Liver (tissue), 9 donors: Measurements from ENCODE around the gene PLEKHF1. TPM values are rescaled to one million over a fixed set of nuclear protein-coding genes. Genes with fewer than 3 reads are reported as not detected.

Experiments used
- DNase-seq: peaks from one replicate; pipeline ENCODE4 v3.0.0-alpha.2; 2017; ENCODE audit warnings: low spot score
- H3K27ac ChIP-seq, 2 donors: one replicate each; pipeline ENCODE4 v1.7.0; 2013; ENCODE audit warnings: inconsistent platforms in 2 of 2, low read length in 2 of 2, control low read depth in 1 of 2, low read depth in 1 of 2, mild to moderate bottlenecking in 1 of 2
- H3K27me3 ChIP-seq, 4 donors: one replicate each; pipeline versions ENCODE4 v1.6.1 to v1.7.0; 2013; ENCODE audit warnings: low read length in 3 of 4, inconsistent platforms in 1 of 4, mild to moderate bottlenecking in 1 of 4, moderate library complexity in 1 of 4; ENCODE audit not compliant: control insufficient read depth in 4 of 4, insufficient read depth in 4 of 4
- H3K36me3 ChIP-seq, 4 donors: one replicate each; pipeline versions ENCODE4 v1.6.1 to v1.7.0; 2013; ENCODE audit warnings: low read length in 3 of 4, mild to moderate bottlenecking in 3 of 4, low read depth in 1 of 4, moderate library complexity in 1 of 4; ENCODE audit not compliant: control insufficient read depth in 4 of 4, insufficient read depth in 3 of 4
- H3K4me1 ChIP-seq, 4 donors: one replicate each; pipeline versions ENCODE4 v1.6.1 to v1.7.0; 2013; ENCODE audit warnings: low read length in 3 of 4, mild to moderate bottlenecking in 3 of 4, moderate library complexity in 1 of 4; ENCODE audit not compliant: control insufficient read depth in 4 of 4, insufficient read depth in 4 of 4
- H3K4me3 ChIP-seq, 3 donors: one replicate each; pipeline versions ENCODE4 v1.6.1 to v1.7.0; 2013; ENCODE audit warnings: low read length in 3 of 3, control low read depth in 1 of 3, low read depth in 1 of 3, mild to moderate bottlenecking in 1 of 3
- H3K9ac ChIP-seq, 2 donors: one replicate each; pipeline ENCODE4 v1.7.0; 2013; ENCODE audit warnings: low read length in 2 of 2, mild to moderate bottlenecking in 2 of 2, moderate library complexity in 2 of 2, control low read depth in 1 of 2, low read depth in 1 of 2
- H3K9me3 ChIP-seq, 4 donors: one replicate each; pipeline versions ENCODE4 v1.6.1 to v1.7.0; 2013; ENCODE audit warnings: low read length in 3 of 4; ENCODE audit not compliant: control insufficient read depth in 4 of 4
- ATF3 ChIP-seq: IDR thresholded peaks from 2 replicates; pipeline ENCODE4 v1.6.1; 2016; ENCODE audit warnings: antibody characterized with exemption
- EGR1 ChIP-seq, 2 donors: IDR thresholded peaks; 2 replicates each; pipeline ENCODE4 v1.6.1; 2016 to 2018; ENCODE audit warnings: antibody characterized with exemption in 2 of 2, low read depth in 2 of 2
- FOXA1 ChIP-seq: IDR thresholded peaks from 2 replicates; pipeline ENCODE4 v1.6.1; 2016; ENCODE audit warnings: antibody characterized with exemption
- FOXA2 ChIP-seq: IDR thresholded peaks from 2 replicates; pipeline ENCODE4 v1.6.1; 2016; ENCODE audit warnings: antibody characterized with exemption
- GABPA ChIP-seq, 2 donors: IDR thresholded peaks in 1 of 2; conservative IDR thresholded peaks in 1 of 2; 2 replicates each; pipeline ENCODE4 v1.6.1; 2016; ENCODE audit warnings: antibody characterized with exemption in 2 of 2, mild to moderate bottlenecking in 1 of 2, moderate library complexity in 1 of 2
- HNF4G ChIP-seq: IDR thresholded peaks from 2 replicates; pipeline ENCODE4 v1.6.1; 2016; ENCODE audit warnings: antibody characterized with exemption
- JUND ChIP-seq, 2 donors: IDR thresholded peaks; 2 replicates each; pipeline ENCODE4 v1.6.1; 2016; ENCODE audit warnings: antibody characterized with exemption in 2 of 2
- MAX ChIP-seq: IDR thresholded peaks from 2 replicates; pipeline ENCODE4 v1.6.1; 2016; ENCODE audit warnings: antibody characterized with exemption
- NR2F2 ChIP-seq: IDR thresholded peaks from 2 replicates; pipeline ENCODE4 v1.6.1; 2016; ENCODE audit warnings: antibody characterized with exemption
- RAD21 ChIP-seq, 2 donors: IDR thresholded peaks; 2 replicates each; pipeline ENCODE4 v1.6.1; 2016; ENCODE audit warnings: antibody characterized with exemption in 2 of 2, mild to moderate bottlenecking in 2 of 2
- RXRA ChIP-seq, 2 donors: IDR thresholded peaks; 2 replicates each; pipeline ENCODE4 v1.6.1; 2017 to 2018; ENCODE audit warnings: antibody characterized with exemption in 2 of 2, mild to moderate bottlenecking in 1 of 2
- SP1 ChIP-seq: IDR thresholded peaks from 2 replicates; pipeline ENCODE4 v1.6.1; 2018; ENCODE audit warnings: antibody characterized with exemption, mild to moderate bottlenecking
- TAF1 ChIP-seq: conservative IDR thresholded peaks from 2 replicates; pipeline ENCODE4 v1.6.1; 2016; ENCODE audit warnings: antibody characterized with exemption, mild to moderate bottlenecking
- YY1 ChIP-seq: IDR thresholded peaks from 2 replicates; pipeline ENCODE4 v1.6.1; 2016; ENCODE audit warnings: antibody characterized with exemption, mild to moderate bottlenecking
- ZBTB33 ChIP-seq: IDR thresholded peaks from 2 replicates; pipeline ENCODE4 v1.6.1; 2016; ENCODE audit warnings: antibody characterized with exemption
- WGBS: extraction: QIAGEN DNeasy Blood & Tissue Kit; methylation state at CpG from one replicate; pipeline ENCODE4 v1.1.7; 2013; 5-methylcytosine and 5-hydroxymethylcytosine counted together
- polyA plus RNA-seq, 2 donors: library from polyadenylated mRNA; stranded (reverse) in 1 of 2; unstranded in 1 of 2; fragments of 200-250 nt in 1 of 2; fragments of >200 nt in 1 of 2; fragmentation: Nextera tagmentation in 1 of 2; extraction: Ambion mirVana in 1 of 2; gene quantifications; one replicate each; pipeline versions ENCODE4 v1.2.1 to v1.2.3, GENCODE V29; 2013 to 2015
- total RNA-seq, 2 donors: library from RNA; depleted of rRNA; stranded (reverse); fragments of >200 nt; gene quantifications; one replicate each; pipeline ENCODE4 v1.2.3, GENCODE V29; 2014
- TF ChIP-seq, protein P1 (sequence below): fragments of 150-350 bp; IDR thresholded peaks from 2 replicates; pipeline ENCODE4 v1.5.1; 2017; ENCODE audit warnings: improper control_type of control experiment, low read depth, low read length; ENCODE audit not compliant: missing input control
- TF ChIP-seq, protein P2 (sequence below): IDR thresholded peaks from 2 replicates; pipeline ENCODE4 v1.6.1; 2016; ENCODE audit warnings: antibody characterized with exemption, mild to moderate bottlenecking
- donor health status: healthy.
- donor health status: healthy.
- donor health status: healthy.
- donor health status: healthy.
- donor health status: healthy.

PLEKHF1 gene
- total and polyA plus RNA-seq, 4 donors = 2.9 to 15.1 (median 8.9) TPM

GRCh38 chr19:29685326-29685725, 20.1 kb downstream of the PLEKHF1 start:
- Histone ChIP-seq H3K27me3 (no peaks in the 10 kb centered on the region), H3K4me1 (peaks cover 0 to 12% (median 2%) of the 10 kb centered on the region in 4 donors), H3K9ac (no peak overlapping the region), H3K36me3 (no peaks in the 10 kb centered on the region), H3K27ac (no peak overlapping the region), H3K4me3 (no peak overlapping the region), H3K9me3 (no peaks in the 10 kb centered on the region)
- 47% methylated on average over 7 of the region's 7 CpGs for WGBS
- TF ChIP-seq EGR1 (IDR thresholded peaks at IDR 0.05; ENCODE audit: low read depth in 2 of 2) (no peak), SP1 (no peak)
- no peak for DNase-seq

DNA sequence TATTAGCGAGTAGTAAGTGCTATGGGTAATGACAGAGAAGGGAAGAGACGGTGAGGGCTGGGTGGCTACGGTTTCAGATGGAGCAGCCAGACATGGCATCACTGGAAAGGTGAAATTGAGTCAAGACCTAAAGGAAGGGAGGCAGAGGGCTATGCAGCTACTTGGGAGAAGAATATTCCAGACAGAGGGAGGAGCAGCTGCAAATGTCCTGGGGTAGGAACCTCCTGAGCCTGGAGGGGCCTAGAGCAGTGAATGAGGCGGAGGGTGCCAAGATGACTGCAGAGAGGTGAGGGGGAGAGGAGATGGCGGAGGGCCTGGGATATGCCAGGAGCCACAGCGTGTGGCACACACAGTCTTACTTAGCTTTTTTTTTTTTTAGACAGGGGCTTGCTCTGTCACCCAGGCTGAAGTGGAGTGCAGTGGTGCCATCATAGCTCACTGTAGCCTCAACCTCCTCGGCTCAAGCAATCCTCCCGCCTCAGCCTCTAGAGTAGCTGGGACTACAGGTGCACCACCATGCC, 21.1 kb downstream of the PLEKHF1 start:
- 98% methylated on average over 8 of the region's 8 CpGs for WGBS
- TF ChIP-seq MAX (no peak), NR2F2 (no peak), FOXA2 (no peak), GABPA (IDR thresholded peaks at IDR 0.05 in 1 of 2, conservative IDR thresholded peaks at IDR 0.05 in 1 of 2) (no peak), ATF3 (no peak), YY1 (no peak), RAD21 (IDR thresholded peaks at IDR 0.05) (no peak), HNF4G (no peak), ZBTB33 (no peak), JUND (IDR thresholded peaks at IDR 0.05) (no peak), FOXA1 (no peak), RXRA (IDR thresholded peaks at IDR 0.05) (no peak), TAF1 (no peak)
- TF ChIP-seq, protein P1, sequence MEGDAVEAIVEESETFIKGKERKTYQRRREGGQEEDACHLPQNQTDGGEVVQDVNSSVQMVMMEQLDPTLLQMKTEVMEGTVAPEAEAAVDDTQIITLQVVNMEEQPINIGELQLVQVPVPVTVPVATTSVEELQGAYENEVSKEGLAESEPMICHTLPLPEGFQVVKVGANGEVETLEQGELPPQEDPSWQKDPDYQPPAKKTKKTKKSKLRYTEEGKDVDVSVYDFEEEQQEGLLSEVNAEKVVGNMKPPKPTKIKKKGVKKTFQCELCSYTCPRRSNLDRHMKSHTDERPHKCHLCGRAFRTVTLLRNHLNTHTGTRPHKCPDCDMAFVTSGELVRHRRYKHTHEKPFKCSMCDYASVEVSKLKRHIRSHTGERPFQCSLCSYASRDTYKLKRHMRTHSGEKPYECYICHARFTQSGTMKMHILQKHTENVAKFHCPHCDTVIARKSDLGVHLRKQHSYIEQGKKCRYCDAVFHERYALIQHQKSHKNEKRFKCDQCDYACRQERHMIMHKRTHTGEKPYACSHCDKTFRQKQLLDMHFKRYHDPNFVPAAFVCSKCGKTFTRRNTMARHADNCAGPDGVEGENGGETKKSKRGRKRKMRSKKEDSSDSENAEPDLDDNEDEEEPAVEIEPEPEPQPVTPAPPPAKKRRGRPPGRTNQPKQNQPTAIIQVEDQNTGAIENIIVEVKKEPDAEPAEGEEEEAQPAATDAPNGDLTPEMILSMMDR = no peak
- TF ChIP-seq, protein P2, sequence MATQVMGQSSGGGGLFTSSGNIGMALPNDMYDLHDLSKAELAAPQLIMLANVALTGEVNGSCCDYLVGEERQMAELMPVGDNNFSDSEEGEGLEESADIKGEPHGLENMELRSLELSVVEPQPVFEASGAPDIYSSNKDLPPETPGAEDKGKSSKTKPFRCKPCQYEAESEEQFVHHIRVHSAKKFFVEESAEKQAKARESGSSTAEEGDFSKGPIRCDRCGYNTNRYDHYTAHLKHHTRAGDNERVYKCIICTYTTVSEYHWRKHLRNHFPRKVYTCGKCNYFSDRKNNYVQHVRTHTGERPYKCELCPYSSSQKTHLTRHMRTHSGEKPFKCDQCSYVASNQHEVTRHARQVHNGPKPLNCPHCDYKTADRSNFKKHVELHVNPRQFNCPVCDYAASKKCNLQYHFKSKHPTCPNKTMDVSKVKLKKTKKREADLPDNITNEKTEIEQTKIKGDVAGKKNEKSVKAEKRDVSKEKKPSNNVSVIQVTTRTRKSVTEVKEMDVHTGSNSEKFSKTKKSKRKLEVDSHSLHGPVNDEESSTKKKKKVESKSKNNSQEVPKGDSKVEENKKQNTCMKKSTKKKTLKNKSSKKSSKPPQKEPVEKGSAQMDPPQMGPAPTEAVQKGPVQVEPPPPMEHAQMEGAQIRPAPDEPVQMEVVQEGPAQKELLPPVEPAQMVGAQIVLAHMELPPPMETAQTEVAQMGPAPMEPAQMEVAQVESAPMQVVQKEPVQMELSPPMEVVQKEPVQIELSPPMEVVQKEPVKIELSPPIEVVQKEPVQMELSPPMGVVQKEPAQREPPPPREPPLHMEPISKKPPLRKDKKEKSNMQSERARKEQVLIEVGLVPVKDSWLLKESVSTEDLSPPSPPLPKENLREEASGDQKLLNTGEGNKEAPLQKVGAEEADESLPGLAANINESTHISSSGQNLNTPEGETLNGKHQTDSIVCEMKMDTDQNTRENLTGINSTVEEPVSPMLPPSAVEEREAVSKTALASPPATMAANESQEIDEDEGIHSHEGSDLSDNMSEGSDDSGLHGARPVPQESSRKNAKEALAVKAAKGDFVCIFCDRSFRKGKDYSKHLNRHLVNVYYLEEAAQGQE = no peak
- Histone ChIP-seq H3K27me3 (no peaks in the 10 kb centered on the region), H3K4me3 (no peak overlapping the region), H3K9ac (no peak overlapping the region), H3K9me3 (peaks cover 0 to 5% (median under 1%) of the 10 kb centered on the region in 4 donors), H3K36me3 (no peaks in the 10 kb centered on the region), H3K4me1 (peaks cover 0 to 4% (median 2%) of the 10 kb centered on the region in 4 donors), H3K27ac (no peak overlapping the region)
- no peak for DNase-seq
